Neural cell (in vitro differentiated cells): Measurements from ENCODE around the gene ICE2.

Experiments
- EP300 ChIP-seq: fragments of 450-650 bp; conservative IDR thresholded peaks from 2 replicates; pipeline ENCODE4 v1.6.1; 2014; ENCODE audit warnings: antibody characterized with exemption, mild to moderate bottlenecking, moderate library complexity; ENCODE audit not compliant: poor library complexity, severe bottlenecking
- EZH2 ChIP-seq: fragments of 200-600, 300-800 bp; shearing (Covaris generic), sonication (generic); IDR thresholded peaks from 2 replicates; pipeline ENCODE4 v1.6.1; 2014; ENCODE audit warnings: antibody characterized with exemption, low read length, borderline replicate concordance, mild to moderate bottlenecking; ENCODE audit not compliant: insufficient read depth, poor library complexity, severe bottlenecking
- MXI1 ChIP-seq: fragments of 450-650 bp; conservative IDR thresholded peaks from 2 replicates; pipeline ENCODE4 v1.6.1; 2014; ENCODE audit warnings: antibody characterized with exemption, mild to moderate bottlenecking; ENCODE audit not compliant: poor library complexity, severe bottlenecking
- POLR2AphosphoS5 ChIP-seq: IDR thresholded peaks from 2 replicates; pipeline ENCODE4 v1.6.1; 2012
- RAD21 ChIP-seq: fragments of 450-650 bp; conservative IDR thresholded peaks from 2 replicates; pipeline ENCODE4 v1.6.1; 2014; ENCODE audit warnings: antibody characterized with exemption, mild to moderate bottlenecking, moderate library complexity
- REST ChIP-seq: IDR thresholded peaks from 2 replicates; pipeline ENCODE4 v1.6.1; 2012; ENCODE audit warnings: borderline replicate concordance
- SMC3 ChIP-seq: fragments of 450-650 bp; conservative IDR thresholded peaks from 2 replicates; pipeline ENCODE4 v1.6.1; 2014; ENCODE audit warnings: antibody characterized with exemption, mild to moderate bottlenecking, moderate library complexity; ENCODE audit not compliant: poor library complexity
- TAF1 ChIP-seq: IDR thresholded peaks from 2 replicates; pipeline ENCODE4 v1.6.1; 2012; ENCODE audit warnings: low read depth
- TF ChIP-seq, protein P1 (sequence below): fragments of 450-650 bp; IDR thresholded peaks from 2 replicates; pipeline ENCODE4 v1.5.1; 2014; ENCODE audit warnings: antibody characterized with exemption, mild to moderate bottlenecking, moderate library complexity; ENCODE audit not compliant: poor library complexity, severe bottlenecking

- TF ChIP-seq, protein P1, sequence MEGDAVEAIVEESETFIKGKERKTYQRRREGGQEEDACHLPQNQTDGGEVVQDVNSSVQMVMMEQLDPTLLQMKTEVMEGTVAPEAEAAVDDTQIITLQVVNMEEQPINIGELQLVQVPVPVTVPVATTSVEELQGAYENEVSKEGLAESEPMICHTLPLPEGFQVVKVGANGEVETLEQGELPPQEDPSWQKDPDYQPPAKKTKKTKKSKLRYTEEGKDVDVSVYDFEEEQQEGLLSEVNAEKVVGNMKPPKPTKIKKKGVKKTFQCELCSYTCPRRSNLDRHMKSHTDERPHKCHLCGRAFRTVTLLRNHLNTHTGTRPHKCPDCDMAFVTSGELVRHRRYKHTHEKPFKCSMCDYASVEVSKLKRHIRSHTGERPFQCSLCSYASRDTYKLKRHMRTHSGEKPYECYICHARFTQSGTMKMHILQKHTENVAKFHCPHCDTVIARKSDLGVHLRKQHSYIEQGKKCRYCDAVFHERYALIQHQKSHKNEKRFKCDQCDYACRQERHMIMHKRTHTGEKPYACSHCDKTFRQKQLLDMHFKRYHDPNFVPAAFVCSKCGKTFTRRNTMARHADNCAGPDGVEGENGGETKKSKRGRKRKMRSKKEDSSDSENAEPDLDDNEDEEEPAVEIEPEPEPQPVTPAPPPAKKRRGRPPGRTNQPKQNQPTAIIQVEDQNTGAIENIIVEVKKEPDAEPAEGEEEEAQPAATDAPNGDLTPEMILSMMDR: no peak
- no peak for TF ChIP-seq EZH2
- no peak for TF ChIP-seq TAF1
- no peak for TF ChIP-seq POLR2AphosphoS5
- no peak for TF ChIP-seq REST
- no peak for TF ChIP-seq EP300
- TF ChIP-seq MXI1: no peak
- no peak for TF ChIP-seq RAD21
- TF ChIP-seq SMC3: no peak
These were observed 67.0 kb downstream of the ICE2 start for GRCh38 chr15:60411774-60412425.
